WTC11 (cell line): Measurements from ENCODE around the gene ESYT3. TPM values are rescaled to one million over a fixed set of nuclear protein-coding genes. Genes with fewer than 3 reads are reported as not detected.

Experiments
- ATAC-seq: fragments of 200-7000 bp; cut with Tn5 transposase; 2 replicates; pipeline ENCODE4 v1.10.0; 2021; ENCODE audit warnings: mild to moderate bottlenecking, moderate library complexity
- CTCF ChIA-PET: fragments of 300-600 bp; sonication (Branson Sonifier 250); formaldehyde crosslinking; loops from one replicate; lab custom pipeline; 2021; ENCODE audit warnings: antibody characterized with exemption; lab: Charles Lee
- POLR2A ChIA-PET: fragments of 350-600 bp; sonication (Branson Sonifier 250); formaldehyde crosslinking; loops from one replicate; lab custom pipeline; 2021; ENCODE audit warnings: antibody characterized with exemption; lab: Charles Lee
- DNase-seq: peaks from one replicate; pipeline ENCODE4 v3.0.0; 2021; ENCODE audit warnings: low spot score
- H3K27ac Mint-ChIP-seq: 2 replicates; pipeline ENCODE4 v1.8.0; 2021; ENCODE audit warnings: mixed read lengths
- H3K27me3 Mint-ChIP-seq: 2 replicates; pipeline ENCODE4 v1.8.0; 2021; ENCODE audit warnings: low read depth, mild to moderate bottlenecking, moderate library complexity, mixed read lengths
- H3K36me3 Mint-ChIP-seq: 2 replicates; pipeline ENCODE4 v1.8.0; 2021; ENCODE audit warnings: mixed read lengths
- H3K4me1 Mint-ChIP-seq: 2 replicates; pipeline ENCODE4 v1.8.0; 2022; ENCODE audit warnings: mixed read lengths
- H3K4me3 Mint-ChIP-seq: 2 replicates; pipeline ENCODE4 v1.8.0; 2021; ENCODE audit warnings: mild to moderate bottlenecking, moderate library complexity, mixed read lengths
- H3K9me3 Mint-ChIP-seq: 2 replicates; pipeline ENCODE4 v1.8.0; 2021; ENCODE audit warnings: mixed read lengths
- ATF2 ChIP-seq: sonication (generic); formaldehyde crosslinking; IDR thresholded peaks from 2 replicates; pipeline ENCODE4 v1.8.1; 2022; ENCODE audit warnings: low read depth, missing genetic modification reagents, borderline replicate concordance
- CBFB ChIP-seq: sonication (generic); formaldehyde crosslinking; IDR thresholded peaks from 2 replicates; pipeline ENCODE4 v1.8.1; 2022; ENCODE audit warnings: mild to moderate bottlenecking, low read depth, missing genetic modification reagents
- EMX1 ChIP-seq: fragments of 250-450 bp; sonication (Bioruptor Pico); IDR thresholded peaks from 2 replicates; pipeline ENCODE4 v1.8.0; 2021; ENCODE audit warnings: mild to moderate bottlenecking
- ETV6 ChIP-seq: sonication (generic); formaldehyde crosslinking; IDR thresholded peaks from 2 replicates; pipeline ENCODE4 v1.8.1; 2022; ENCODE audit warnings: mild to moderate bottlenecking, missing genetic modification reagents
- FOXP1 ChIP-seq: sonication (generic); formaldehyde crosslinking; IDR thresholded peaks from 2 replicates; pipeline ENCODE4 v1.8.0; 2022; ENCODE audit warnings: missing genetic modification reagents, mild to moderate bottlenecking, moderate library complexity, borderline replicate concordance
- IRF2 ChIP-seq: sonication (generic); formaldehyde crosslinking; IDR thresholded peaks from 2 replicates; pipeline ENCODE4 v1.8.0; 2022; ENCODE audit warnings: low read depth, missing genetic modification reagents, borderline replicate concordance
- JUN ChIP-seq: sonication (generic); formaldehyde crosslinking; IDR thresholded peaks from 2 replicates; pipeline ENCODE4 v1.8.0; 2023; ENCODE audit warnings: mild to moderate bottlenecking, missing genetic modification reagents
- MXD4 ChIP-seq: fragments of 250-450 bp; sonication (Bioruptor Pico); IDR thresholded peaks from 2 replicates; pipeline ENCODE4 v1.8.0; 2021; ENCODE audit warnings: mild to moderate bottlenecking, moderate library complexity, borderline replicate concordance
- NFE2L1 ChIP-seq: sonication (generic); formaldehyde crosslinking; IDR thresholded peaks from 2 replicates; pipeline ENCODE4 v1.8.1; 2023; ENCODE audit warnings: missing genetic modification reagents
- RELA ChIP-seq: sonication (generic); formaldehyde crosslinking; IDR thresholded peaks from 2 replicates; pipeline ENCODE4 v1.8.1; 2022; ENCODE audit warnings: missing genetic modification reagents, mild to moderate bottlenecking, borderline replicate concordance
- TP53 ChIP-seq: sonication (generic); formaldehyde crosslinking; IDR thresholded peaks from 2 replicates; pipeline ENCODE4 v1.8.1; 2023; ENCODE audit warnings: mild to moderate bottlenecking, missing genetic modification reagents
- ZBTB21 ChIP-seq: sonication (generic); formaldehyde crosslinking; IDR thresholded peaks from 2 replicates; pipeline ENCODE4 v1.8.1; 2023; ENCODE audit warnings: mild to moderate bottlenecking, missing genetic modification reagents, borderline replicate concordance
- ZNF263 ChIP-seq: sonication (generic); formaldehyde crosslinking; IDR thresholded peaks from 2 replicates; pipeline ENCODE4 v1.8.1; 2022; ENCODE audit warnings: low read depth, mild to moderate bottlenecking, moderate library complexity, missing genetic modification reagents
- ZNF396 ChIP-seq: fragments of 250-450 bp; sonication (Bioruptor Pico); IDR thresholded peaks from 2 replicates; pipeline ENCODE4 v1.8.0; 2021; ENCODE audit warnings: mild to moderate bottlenecking, moderate library complexity, borderline replicate concordance
- total RNA-seq: library from RNA; stranded (reverse); gene quantifications from 3 replicates; pipeline ENCODE4 v1.2.3, GENCODE V29; 2021
- TF ChIP-seq, protein P1 (sequence below): fragments of 250-450 bp; sonication (Bioruptor Pico); IDR thresholded peaks from 2 replicates; pipeline ENCODE4 v1.9.0; 2021; ENCODE audit warnings: mild to moderate bottlenecking, borderline replicate concordance
- TF ChIP-seq, protein P2 (sequence below): sonication (generic); formaldehyde crosslinking; IDR thresholded peaks from 2 replicates; pipeline ENCODE4 v1.8.1; 2023; ENCODE audit warnings: mild to moderate bottlenecking, missing genetic modification reagents, borderline replicate concordance
- TF ChIP-seq, protein P3 (sequence below): fragments of 250-450 bp; sonication (Bioruptor Pico); IDR thresholded peaks from 2 replicates; pipeline ENCODE4 v1.9.0; 2021; ENCODE audit warnings: mild to moderate bottlenecking
- TF ChIP-seq, protein P4 (sequence below): sonication (generic); formaldehyde crosslinking; IDR thresholded peaks from 2 replicates; pipeline ENCODE4 v1.8.1; 2022; ENCODE audit warnings: mild to moderate bottlenecking, moderate library complexity, missing genetic modification reagents

ESYT3 gene
- total RNA-seq, 1 experiment from 2014 or later = 6.4 TPM

- TF ChIP-seq ATF2 (no peak), FOXP1 (CRISPR knock-in tag) (no peak), ZNF396 (CRISPR knock-in tag) (no peak), MXD4 (CRISPR knock-in tag) (no peak), NFE2L1 (no peak)
Observed at GRCh38 chr3:138442433-138442832, 8.0 kb downstream of the ESYT3 start (continued).

- DNase-seq (no peak), ATAC-seq (no peak)
- TF ChIP-seq IRF2 (no peak), EMX1 (CRISPR knock-in tag) (no peak)
- TF ChIP-seq, protein P1, sequence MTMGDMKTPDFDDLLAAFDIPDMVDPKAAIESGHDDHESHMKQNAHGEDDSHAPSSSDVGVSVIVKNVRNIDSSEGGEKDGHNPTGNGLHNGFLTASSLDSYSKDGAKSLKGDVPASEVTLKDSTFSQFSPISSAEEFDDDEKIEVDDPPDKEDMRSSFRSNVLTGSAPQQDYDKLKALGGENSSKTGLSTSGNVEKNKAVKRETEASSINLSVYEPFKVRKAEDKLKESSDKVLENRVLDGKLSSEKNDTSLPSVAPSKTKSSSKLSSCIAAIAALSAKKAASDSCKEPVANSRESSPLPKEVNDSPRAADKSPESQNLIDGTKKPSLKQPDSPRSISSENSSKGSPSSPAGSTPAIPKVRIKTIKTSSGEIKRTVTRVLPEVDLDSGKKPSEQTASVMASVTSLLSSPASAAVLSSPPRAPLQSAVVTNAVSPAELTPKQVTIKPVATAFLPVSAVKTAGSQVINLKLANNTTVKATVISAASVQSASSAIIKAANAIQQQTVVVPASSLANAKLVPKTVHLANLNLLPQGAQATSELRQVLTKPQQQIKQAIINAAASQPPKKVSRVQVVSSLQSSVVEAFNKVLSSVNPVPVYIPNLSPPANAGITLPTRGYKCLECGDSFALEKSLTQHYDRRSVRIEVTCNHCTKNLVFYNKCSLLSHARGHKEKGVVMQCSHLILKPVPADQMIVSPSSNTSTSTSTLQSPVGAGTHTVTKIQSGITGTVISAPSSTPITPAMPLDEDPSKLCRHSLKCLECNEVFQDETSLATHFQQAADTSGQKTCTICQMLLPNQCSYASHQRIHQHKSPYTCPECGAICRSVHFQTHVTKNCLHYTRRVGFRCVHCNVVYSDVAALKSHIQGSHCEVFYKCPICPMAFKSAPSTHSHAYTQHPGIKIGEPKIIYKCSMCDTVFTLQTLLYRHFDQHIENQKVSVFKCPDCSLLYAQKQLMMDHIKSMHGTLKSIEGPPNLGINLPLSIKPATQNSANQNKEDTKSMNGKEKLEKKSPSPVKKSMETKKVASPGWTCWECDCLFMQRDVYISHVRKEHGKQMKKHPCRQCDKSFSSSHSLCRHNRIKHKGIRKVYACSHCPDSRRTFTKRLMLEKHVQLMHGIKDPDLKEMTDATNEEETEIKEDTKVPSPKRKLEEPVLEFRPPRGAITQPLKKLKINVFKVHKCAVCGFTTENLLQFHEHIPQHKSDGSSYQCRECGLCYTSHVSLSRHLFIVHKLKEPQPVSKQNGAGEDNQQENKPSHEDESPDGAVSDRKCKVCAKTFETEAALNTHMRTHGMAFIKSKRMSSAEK (CRISPR knock-in tag) = no peak
- ChIA-PET POLR2A (no interaction called here), CTCF (interaction anchor here (2.0 to 3.8 kb wide), 2 partner anchors 9 to 25 kb away, joined by 7 to 10 read pairs; partner anchors contain the start of gene ESYT3)
- no peaks in the 10 kb centered on the region; the same call in 1 of the 2 replicates for H3K27me3 Mint-ChIP-seq
- H3K4me3 Mint-ChIP-seq = no peak overlapping the region
- H3K9me3 Mint-ChIP-seq = no peaks in the 10 kb centered on the region
- no peaks in the 10 kb centered on the region for H3K36me3 Mint-ChIP-seq
- H3K27ac Mint-ChIP-seq = no peak overlapping the region
- H3K4me1 Mint-ChIP-seq = peaks cover 6% of the 10 kb centered on the region
Observed at GRCh38 chr3:138443091-138443490, 8.7 kb downstream of the ESYT3 start.

- TF ChIP-seq, protein P2, sequence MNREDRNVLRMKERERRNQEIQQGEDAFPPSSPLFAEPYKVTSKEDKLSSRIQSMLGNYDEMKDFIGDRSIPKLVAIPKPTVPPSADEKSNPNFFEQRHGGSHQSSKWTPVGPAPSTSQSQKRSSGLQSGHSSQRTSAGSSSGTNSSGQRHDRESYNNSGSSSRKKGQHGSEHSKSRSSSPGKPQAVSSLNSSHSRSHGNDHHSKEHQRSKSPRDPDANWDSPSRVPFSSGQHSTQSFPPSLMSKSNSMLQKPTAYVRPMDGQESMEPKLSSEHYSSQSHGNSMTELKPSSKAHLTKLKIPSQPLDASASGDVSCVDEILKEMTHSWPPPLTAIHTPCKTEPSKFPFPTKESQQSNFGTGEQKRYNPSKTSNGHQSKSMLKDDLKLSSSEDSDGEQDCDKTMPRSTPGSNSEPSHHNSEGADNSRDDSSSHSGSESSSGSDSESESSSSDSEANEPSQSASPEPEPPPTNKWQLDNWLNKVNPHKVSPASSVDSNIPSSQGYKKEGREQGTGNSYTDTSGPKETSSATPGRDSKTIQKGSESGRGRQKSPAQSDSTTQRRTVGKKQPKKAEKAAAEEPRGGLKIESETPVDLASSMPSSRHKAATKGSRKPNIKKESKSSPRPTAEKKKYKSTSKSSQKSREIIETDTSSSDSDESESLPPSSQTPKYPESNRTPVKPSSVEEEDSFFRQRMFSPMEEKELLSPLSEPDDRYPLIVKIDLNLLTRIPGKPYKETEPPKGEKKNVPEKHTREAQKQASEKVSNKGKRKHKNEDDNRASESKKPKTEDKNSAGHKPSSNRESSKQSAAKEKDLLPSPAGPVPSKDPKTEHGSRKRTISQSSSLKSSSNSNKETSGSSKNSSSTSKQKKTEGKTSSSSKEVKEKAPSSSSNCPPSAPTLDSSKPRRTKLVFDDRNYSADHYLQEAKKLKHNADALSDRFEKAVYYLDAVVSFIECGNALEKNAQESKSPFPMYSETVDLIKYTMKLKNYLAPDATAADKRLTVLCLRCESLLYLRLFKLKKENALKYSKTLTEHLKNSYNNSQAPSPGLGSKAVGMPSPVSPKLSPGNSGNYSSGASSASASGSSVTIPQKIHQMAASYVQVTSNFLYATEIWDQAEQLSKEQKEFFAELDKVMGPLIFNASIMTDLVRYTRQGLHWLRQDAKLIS = no peak
- TF ChIP-seq, protein P3, sequence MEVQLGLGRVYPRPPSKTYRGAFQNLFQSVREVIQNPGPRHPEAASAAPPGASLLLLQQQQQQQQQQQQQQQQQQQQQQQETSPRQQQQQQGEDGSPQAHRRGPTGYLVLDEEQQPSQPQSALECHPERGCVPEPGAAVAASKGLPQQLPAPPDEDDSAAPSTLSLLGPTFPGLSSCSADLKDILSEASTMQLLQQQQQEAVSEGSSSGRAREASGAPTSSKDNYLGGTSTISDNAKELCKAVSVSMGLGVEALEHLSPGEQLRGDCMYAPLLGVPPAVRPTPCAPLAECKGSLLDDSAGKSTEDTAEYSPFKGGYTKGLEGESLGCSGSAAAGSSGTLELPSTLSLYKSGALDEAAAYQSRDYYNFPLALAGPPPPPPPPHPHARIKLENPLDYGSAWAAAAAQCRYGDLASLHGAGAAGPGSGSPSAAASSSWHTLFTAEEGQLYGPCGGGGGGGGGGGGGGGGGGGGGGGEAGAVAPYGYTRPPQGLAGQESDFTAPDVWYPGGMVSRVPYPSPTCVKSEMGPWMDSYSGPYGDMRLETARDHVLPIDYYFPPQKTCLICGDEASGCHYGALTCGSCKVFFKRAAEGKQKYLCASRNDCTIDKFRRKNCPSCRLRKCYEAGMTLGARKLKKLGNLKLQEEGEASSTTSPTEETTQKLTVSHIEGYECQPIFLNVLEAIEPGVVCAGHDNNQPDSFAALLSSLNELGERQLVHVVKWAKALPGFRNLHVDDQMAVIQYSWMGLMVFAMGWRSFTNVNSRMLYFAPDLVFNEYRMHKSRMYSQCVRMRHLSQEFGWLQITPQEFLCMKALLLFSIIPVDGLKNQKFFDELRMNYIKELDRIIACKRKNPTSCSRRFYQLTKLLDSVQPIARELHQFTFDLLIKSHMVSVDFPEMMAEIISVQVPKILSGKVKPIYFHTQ (CRISPR knock-in tag) = no peak
- TF ChIP-seq ZBTB21 (CRISPR knock-in tag) = no peak
- no peak for TF ChIP-seq ETV6 (CRISPR knock-in tag)
- no peak for TF ChIP-seq NFE2L1
- no peak for TF ChIP-seq CBFB
- no peak for TF ChIP-seq JUN (CRISPR knock-in tag)
- no peak for TF ChIP-seq RELA (CRISPR knock-in tag)
- TF ChIP-seq, protein P4, sequence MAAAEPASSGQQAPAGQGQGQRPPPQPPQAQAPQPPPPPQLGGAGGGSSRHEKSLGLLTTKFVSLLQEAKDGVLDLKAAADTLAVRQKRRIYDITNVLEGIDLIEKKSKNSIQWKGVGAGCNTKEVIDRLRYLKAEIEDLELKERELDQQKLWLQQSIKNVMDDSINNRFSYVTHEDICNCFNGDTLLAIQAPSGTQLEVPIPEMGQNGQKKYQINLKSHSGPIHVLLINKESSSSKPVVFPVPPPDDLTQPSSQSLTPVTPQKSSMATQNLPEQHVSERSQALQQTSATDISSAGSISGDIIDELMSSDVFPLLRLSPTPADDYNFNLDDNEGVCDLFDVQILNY (CRISPR knock-in tag) = no peak
- no peak for TF ChIP-seq ZNF263
- no peak for TF ChIP-seq TP53 (CRISPR knock-in tag)
- Mint-ChIP-seq H3K4me1 (peaks cover 6% of the 10 kb centered on the region), H3K36me3 (no peaks in the 10 kb centered on the region), H3K9me3 (no peaks in the 10 kb centered on the region), H3K27me3 (no peaks in the 10 kb centered on the region), H3K27ac (no peak overlapping the region), H3K4me3 (no peak overlapping the region)
- no peak for DNase-seq
- ATAC-seq = no peak
- ChIA-PET POLR2A (interaction anchor here (0.5 kb wide), 1 partner anchor 508 kb away, joined by 3 read pairs; no protein-coding TSS in a partner anchor), CTCF (interaction anchor here (1.4 to 3.8 kb wide), 3 partner anchors 9 to 480 kb away, joined by 5 to 10 read pairs (median 7); partner anchors contain the start of gene ESYT3)
Observed at GRCh38 chr3:138443521-138444503, 9.4 kb downstream of the ESYT3 start.
